Measurements from ENCODE around the gene CAD. TPM values are rescaled to one million over a fixed set of nuclear protein-coding genes. Genes with fewer than 3 reads are reported as not detected.

The CAD gene
- total and polyA plus RNA-seq, 2 donors (not counting 1 experiment from before 2014, with no cell fraction given): 11.9 to 32.0 TPM

DNA sequence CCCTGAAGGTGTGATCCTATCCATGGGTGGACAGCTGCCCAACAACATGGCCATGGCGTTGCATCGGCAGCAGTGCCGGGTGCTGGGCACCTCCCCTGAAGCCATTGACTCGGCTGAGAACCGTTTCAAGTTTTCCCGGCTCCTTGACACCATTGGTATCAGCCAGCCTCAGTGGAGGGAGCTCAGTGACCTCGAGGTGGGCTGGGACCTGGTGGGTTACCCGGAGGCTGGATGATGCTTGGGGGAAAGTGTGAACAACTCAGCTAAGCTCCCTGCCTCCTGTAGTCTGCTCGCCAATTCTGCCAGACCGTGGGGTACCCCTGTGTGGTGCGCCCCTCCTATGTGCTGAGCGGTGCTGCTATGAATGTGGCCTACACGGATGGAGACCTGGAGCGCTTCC is 16.2 kb downstream of the CAD start:
- Histone ChIP-seq H3K4me3 (replicated peaks in 1 of 4; ENCODE audit: control extremely low read depth in 1 of 4, insufficient read depth in 1 of 4, low read depth in 3 of 4, low read length in 4 of 4) (no peak overlapping the region), H3K36me3 (ENCODE audit: control insufficient read depth, insufficient read depth, low read length) (peaks cover 39% of the 10 kb centered on the region), H4K20me1 (ENCODE audit: control insufficient read depth, extremely low read depth, insufficient read depth, low read length) (no peaks in the 10 kb centered on the region), H3K27me3 (ENCODE audit: control insufficient read depth, insufficient read depth, low read length) (no peaks in the 10 kb centered on the region), H3K9ac (ENCODE audit: insufficient read depth, low read length) (no peak overlapping the region), H3K27ac (ENCODE audit: insufficient read depth, low read length) (no peak overlapping the region), H3K79me2 (ENCODE audit: control insufficient read depth, insufficient read depth, low read length) (no peaks in the 10 kb centered on the region), H2AFZ (ENCODE audit: low read length) (no peak overlapping the region), H3K4me1 (ENCODE audit: control insufficient read depth, extremely low read depth, insufficient read depth, low read length) (no peaks in the 10 kb centered on the region), H3K9me3 (ENCODE audit: control insufficient read depth, insufficient read depth, low read depth, low read length) (no peaks in the 10 kb centered on the region), H3K4me2 (ENCODE audit: extremely low read depth, insufficient read depth, low read length) (no peak overlapping the region)
- DNase-seq (ENCODE audit: low read depth in 2 of 2): no peak
- no peak for TF ChIP-seq CTCF (conservative IDR thresholded peaks at IDR 0.05 in 1 of 2, IDR thresholded peaks at IDR 0.05 in 1 of 2; ENCODE audit: low read depth in 1 of 2, low read length in 2 of 2)
- TF ChIP-seq EZH2 (IDR thresholded peaks at IDR 0.05; ENCODE audit: low read length, missing control alignments): no peak

GRCh38 chr2:27236136-27236535 is 19.0 kb downstream of the CAD start:
- DNase-seq (ENCODE audit: low read depth in 2 of 2): no peak
- Histone ChIP-seq H3K9ac (ENCODE audit: insufficient read depth, low read length) (no peak overlapping the region), H2AFZ (ENCODE audit: low read length) (no peak overlapping the region), H3K27me3 (ENCODE audit: control insufficient read depth, insufficient read depth, low read length) (no peaks in the 10 kb centered on the region), H3K4me1 (ENCODE audit: control insufficient read depth, extremely low read depth, insufficient read depth, low read length) (no peaks in the 10 kb centered on the region), H3K9me3 (ENCODE audit: control insufficient read depth, insufficient read depth, low read depth, low read length) (no peaks in the 10 kb centered on the region), H3K4me3 (replicated peaks in 1 of 4; ENCODE audit: control extremely low read depth in 1 of 4, insufficient read depth in 1 of 4, low read depth in 3 of 4, low read length in 4 of 4) (no peak overlapping the region), H3K27ac (ENCODE audit: insufficient read depth, low read length) (no peak overlapping the region), H3K4me2 (ENCODE audit: extremely low read depth, insufficient read depth, low read length) (no peak overlapping the region), H3K79me2 (ENCODE audit: control insufficient read depth, insufficient read depth, low read length) (no peaks in the 10 kb centered on the region), H3K36me3 (ENCODE audit: control insufficient read depth, insufficient read depth, low read length) (peaks cover 52% of the 10 kb centered on the region), H4K20me1 (ENCODE audit: control insufficient read depth, extremely low read depth, insufficient read depth, low read length) (no peaks in the 10 kb centered on the region)
- TF ChIP-seq EZH2 (IDR thresholded peaks at IDR 0.05; ENCODE audit: low read length, missing control alignments) (no peak), CTCF (conservative IDR thresholded peaks at IDR 0.05 in 1 of 2, IDR thresholded peaks at IDR 0.05 in 1 of 2; ENCODE audit: low read depth in 1 of 2, low read length in 2 of 2) (no peak)

GRCh38 chr2:27236626-27237025 is 19.5 kb downstream of the CAD start:
- no peak overlapping the region for H2AFZ ChIP-seq (ENCODE audit: low read length)
- H3K9me3 ChIP-seq (ENCODE audit: control insufficient read depth, insufficient read depth, low read depth, low read length): no peaks in the 10 kb centered on the region
- H3K4me1 ChIP-seq (ENCODE audit: control insufficient read depth, extremely low read depth, insufficient read depth, low read length): no peaks in the 10 kb centered on the region
- H3K36me3 ChIP-seq (ENCODE audit: control insufficient read depth, insufficient read depth, low read length): peaks cover 52% of the 10 kb centered on the region
- no peaks in the 10 kb centered on the region for H4K20me1 ChIP-seq (ENCODE audit: control insufficient read depth, extremely low read depth, insufficient read depth, low read length)
- H3K9ac ChIP-seq (ENCODE audit: insufficient read depth, low read length): no peak overlapping the region
- TF ChIP-seq EZH2 (IDR thresholded peaks at IDR 0.05; ENCODE audit: low read length, missing control alignments) (no peak), CTCF (conservative IDR thresholded peaks at IDR 0.05 in 1 of 2, IDR thresholded peaks at IDR 0.05 in 1 of 2; ENCODE audit: low read depth in 1 of 2, low read length in 2 of 2) (no peak)
- H3K27ac ChIP-seq (ENCODE audit: insufficient read depth, low read length): no peak overlapping the region
- H3K4me3 ChIP-seq (replicated peaks in 1 of 4; ENCODE audit: control extremely low read depth in 1 of 4, insufficient read depth in 1 of 4, low read depth in 3 of 4, low read length in 4 of 4): no peak overlapping the region
- H3K79me2 ChIP-seq (ENCODE audit: control insufficient read depth, insufficient read depth, low read length): no peaks in the 10 kb centered on the region
- DNase-seq (ENCODE audit: low read depth in 2 of 2): no peak
- H3K4me2 ChIP-seq (ENCODE audit: extremely low read depth, insufficient read depth, low read length): no peak overlapping the region
- H3K27me3 ChIP-seq (ENCODE audit: control insufficient read depth, insufficient read depth, low read length): no peaks in the 10 kb centered on the region
